NCI-H1092 treated with DMSO at 0.1 percent for 48 hours (cell line): ENCODE results near the gene ATP5F1C.

Source experiments
- DNase-seq: peaks from one replicate; lab custom pipeline; 2025; lab: John Stamatoyannopoulos, UW

Gene ATP5F1C

DNA sequence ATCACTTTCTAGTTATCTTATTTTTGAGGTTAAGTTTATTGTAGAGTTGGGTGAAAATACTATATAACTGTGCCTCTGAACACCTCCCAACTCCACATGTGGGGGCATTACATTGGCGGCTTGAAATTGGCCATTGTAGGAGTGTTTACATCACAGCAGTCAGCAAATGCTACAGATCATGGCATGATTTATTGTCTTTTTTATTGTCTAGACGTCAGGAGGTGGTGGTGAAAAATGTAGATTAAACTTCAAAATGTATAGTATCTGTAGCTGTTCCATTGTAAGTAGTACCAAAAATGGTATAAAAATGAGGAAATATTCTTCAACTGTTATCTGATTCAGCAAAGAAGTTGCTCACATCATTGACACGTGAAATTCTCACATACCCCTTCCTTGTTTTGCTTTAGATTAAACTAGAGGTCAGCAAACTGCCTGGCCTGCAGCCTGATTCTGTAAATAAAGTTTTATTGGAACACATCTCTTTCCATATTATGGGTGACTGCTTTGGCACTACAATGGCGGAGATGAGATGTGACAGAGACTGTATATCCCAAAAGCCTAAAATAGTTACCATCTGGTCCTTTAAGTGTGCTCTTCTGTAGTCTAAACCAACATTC lies 65.4 kb downstream of the ATP5F1C start:
- no peak for DNase-seq

DNA sequence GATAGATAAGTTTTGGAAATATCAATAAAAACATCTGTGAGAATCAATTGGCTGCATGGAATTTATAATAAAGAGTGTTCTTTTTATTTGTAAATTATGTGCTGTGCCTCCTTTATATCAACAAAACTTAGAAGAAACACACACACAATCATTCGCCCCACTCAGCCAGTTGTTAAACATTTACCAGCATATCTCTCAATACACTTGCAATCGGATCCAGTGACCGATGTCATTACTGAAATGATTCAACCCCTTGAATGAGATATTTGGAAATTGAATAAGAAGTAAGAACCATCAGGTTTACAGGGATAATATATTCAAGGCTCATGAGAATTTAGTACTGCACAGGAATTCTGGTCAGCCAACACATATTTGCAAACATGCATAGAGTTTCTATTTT lies 65.9 kb downstream of the ATP5F1C start:
- DNase-seq, result no peak

DNA sequence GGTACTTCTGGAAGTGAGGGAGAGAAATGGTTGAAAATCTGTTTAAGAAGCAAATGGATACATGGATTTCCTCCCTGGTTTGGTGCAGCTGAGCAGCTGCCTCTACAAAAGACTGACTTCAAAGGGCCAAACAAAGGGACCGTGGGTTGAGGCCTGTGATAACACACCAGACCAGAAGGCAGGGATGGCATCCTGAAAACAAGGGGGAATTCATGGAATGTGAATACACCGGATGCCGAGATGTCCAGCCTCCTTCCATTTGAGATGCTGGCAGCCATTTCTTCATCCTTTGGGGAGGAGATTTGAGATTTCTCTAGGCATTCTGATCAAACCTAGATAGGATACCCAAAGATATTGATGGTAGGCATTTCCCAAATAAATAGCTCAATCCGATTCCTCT lies 67.2 kb downstream of the ATP5F1C start:
- DNase-seq, result no peak

DNA sequence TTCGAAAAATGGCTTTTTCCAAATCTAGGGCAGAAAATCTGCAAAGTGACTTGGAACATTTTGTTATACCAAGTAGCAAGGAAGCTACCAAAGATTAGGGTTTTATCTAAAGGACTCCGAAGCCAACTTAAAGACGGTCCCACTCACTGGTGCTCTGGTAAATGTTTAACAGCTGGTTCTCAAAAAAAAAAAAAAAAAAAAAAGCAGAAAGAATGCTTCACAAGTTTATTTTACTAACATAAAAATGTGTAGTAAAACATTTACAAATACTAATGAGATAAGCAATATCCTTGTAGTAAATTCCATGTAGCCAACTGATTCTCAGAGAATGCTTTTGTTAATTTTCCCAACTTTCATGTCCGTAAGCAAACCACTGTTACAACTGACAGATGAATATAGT lies 68.7 kb downstream of the ATP5F1C start:
- DNase-seq, result no peak

DNA sequence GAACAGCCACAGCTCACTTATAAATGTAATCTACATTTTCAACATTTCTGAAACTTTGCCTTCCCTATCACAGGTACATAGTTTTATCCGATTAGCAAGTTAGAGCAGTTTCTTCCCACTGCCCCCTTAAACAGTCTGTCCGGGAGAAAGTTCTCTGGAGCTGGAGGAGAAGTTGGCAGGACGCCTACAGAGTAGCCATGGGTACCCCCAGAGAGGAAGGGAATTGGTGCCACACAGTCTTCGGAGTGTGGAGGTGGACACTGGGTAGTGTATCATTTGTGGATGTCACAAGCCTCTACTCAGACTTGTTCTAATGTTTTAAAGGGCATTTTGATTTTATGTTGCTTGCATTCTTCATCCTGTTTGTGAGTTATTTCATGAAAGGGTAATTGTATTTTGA lies 69.3 kb downstream of the ATP5F1C start:
- DNase-seq, result no peak
